ENCODE results near the gene SLC5A5.

Gene SLC5A5

DNA sequence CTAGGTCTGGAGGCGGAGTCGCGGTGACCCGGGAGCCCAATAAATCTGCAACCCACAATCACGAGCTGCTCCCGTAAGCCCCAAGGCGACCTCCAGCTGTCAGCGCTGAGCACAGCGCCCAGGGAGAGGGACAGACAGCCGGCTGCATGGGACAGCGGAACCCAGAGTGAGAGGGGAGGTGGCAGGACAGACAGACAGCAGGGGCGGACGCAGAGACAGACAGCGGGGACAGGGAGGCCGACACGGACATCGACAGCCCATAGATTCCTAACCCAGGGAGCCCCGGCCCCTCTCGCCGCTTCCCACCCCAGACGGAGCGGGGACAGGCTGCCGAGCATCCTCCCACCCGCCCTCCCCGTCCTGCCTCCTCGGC is at the start of gene SLC5A5:
SLC5A5 (plus strand) TSS at position 68 of the 373 bp plus-strand sequence. CDS start 375 bp downstream, outside the sequence.
- DNase-seq, result no peak

DNA sequence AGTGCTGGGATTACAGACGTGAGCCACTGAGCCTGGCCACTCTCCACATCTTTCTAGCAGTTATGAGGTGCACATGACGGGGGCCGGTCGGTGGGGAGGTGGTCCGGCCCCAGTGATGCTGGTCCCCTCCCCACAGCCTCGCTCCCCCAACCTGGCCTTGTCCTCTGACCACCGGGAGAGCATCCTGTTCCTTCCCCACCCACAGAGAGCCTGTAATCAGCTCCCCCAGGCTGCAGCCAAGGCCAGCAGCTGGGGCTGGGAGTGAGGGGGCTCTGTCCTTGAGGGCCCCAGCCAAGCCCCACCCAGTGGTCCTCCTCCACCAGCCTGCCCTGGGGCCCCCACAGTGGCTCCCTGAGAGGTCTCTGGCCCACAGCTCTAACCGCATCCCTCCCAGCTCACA is 47.4 kb upstream of the SLC5A5 start:
- DNase-seq, result no peak

DNA sequence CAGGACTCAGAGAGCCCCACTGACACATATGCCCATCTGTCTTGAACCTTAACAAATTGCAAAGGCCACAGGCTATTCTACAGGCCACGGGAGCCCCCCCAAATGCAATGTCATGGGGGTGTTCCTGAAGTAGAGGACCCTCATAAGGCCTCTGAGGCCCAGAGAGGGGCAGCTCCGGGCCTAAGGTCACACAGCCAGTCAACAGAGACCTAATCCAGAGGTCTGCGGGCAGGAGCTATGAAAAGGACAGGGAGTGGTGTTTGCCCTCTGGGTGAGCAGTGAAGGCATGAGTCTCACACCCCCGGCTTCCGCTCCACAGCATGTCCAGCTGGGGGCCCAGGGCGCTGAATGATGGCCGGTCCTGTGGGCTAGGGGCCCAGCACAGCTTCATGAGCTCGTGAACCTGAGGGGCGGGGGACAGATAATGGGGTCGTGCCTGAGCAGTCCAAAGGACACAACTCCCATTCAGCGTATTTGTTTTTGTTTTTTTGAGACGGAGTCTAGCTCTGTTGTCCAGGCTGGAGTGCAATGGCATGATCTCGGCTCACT is 45.2 kb upstream of the SLC5A5 start:
- no peak for DNase-seq

DNA sequence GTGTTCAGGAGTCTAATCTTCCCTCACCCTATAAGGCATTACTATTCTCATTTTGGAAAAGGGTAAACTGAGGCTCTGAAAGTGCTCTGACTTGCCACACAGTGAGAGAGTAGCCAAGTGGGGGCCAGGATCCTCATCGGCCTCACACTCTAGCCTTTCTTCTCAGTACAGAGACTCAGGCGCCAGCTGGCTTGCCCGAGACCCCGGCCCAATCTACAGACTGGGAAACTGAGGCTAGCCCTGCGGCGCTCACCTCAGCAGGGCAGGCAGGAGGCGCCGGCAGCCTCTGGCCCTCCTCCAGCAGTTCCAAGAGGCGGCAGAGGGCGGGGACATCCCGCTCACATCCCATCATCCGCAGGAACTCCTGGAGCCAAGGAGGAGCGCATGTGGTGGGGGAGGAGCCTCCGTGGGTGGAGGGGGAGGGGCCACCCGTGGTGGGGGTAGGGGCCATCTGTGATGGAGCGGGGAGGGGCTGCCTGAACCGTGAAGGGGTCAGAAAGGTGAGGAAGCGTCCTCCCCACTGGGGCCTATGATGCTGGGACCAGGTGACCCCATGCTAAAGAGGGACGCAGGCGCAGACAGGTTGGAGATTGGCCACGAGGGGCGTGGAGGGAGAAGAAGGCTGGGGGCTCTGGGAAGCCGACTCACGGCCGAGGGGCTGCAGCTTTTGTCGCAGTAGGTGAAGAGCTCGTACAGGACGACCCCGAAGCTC is 41.7 kb upstream of the SLC5A5 start:
- DNase-seq, result no peak

DNA sequence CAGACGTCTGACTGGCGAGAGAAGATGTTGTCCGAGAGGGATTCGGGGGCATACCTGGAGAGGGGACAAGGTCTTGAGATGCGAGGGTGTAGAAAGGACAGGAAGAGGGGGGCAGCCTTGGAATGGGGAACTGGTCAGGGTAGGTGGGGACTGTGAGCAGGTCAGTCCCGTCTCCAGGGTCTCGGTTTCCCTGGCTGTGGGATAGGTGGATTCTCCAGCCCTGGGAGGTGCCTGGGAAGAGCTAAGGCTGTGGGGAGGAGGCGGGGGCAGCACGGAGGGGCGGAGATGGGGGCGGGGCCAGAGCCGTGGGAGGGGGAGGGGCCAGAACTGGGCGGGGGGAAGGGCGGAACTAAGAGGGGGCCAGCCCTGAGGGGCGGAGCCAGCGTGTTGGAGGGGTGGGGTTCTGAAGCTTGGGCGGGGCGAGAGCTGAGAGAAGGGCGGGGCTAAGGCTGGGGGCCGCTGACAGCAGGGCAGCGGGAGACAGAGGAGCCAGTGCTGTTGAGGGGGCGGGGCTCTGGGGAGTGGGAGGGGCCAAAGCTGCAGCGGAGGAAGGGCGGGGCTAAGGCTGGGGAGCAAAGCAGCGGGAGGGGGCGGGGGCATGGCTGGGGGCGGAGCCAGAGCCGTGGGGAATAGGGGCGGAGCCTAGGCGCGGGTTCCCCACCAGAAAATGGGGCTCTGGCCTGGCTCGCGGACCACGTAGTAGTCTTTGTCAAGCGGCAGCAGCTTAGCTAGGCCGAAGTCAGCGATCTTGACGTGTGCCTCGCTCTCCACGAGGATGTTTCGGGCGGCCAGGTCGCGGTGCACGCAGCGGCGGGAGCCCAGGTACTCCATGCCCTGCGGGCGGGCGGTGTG is 41.0 kb upstream of the SLC5A5 start:
- DNase-seq, result no peak

DNA sequence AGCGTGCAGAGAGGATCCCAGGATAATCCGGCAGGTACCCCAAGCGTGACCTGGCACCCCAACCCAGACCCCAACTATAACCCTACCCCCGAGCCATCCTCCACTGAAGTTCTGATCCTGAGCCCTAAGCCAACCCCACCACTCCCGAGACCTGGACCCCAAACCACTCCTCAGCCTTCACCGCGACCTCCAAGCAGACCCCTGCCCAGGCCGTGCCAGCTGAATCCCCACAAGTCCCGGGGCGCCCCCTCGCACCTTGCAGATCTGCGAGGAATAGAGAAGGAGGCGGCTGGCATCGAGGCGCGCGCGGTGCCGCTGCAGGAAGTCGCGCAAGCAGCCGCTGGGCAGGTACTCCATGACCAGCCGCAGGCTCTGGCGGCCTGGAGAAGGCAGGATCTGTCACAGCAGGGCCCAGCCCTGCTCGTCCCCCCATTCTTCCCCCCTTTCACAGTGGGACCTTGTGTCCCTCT is 40.3 kb upstream of the SLC5A5 start:
- no peak for DNase-seq

DNA sequence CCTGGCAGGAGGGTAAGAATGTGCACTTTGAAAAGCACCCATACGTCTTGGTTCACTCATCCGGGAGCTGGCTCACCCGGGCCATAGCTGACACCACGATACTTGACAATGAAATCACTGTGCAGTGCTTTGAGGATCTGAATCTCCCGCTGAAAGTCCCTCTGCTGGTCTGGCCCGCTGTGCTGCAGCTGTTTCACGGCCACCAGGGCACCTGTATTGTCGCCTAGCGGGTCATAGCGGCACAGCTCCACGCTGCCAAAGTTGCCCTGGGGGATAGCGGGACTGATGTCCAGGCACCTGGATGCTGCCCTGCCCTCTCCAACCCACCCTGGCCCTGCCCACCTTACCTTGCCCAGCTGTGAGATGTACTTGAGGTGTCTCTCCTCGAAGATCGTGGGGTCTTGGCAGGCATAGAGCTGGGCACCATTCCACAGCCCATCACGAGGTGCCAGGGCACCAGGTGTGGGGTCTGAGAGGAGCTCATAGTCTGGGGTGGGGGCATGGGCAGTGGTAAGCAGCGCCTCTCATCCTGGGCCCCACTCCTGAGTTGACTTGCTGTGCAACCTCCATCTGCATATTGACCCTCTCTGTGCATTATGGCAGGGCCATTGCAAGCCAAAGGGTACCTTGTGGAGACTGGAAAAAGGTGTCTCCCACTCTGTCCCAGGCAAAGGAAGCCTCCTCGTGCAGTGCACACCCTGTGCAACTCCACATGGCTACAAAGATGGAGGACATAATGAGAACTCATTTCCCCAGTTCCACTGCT is 39.1 kb upstream of the SLC5A5 start:
- no peak for DNase-seq

DNA sequence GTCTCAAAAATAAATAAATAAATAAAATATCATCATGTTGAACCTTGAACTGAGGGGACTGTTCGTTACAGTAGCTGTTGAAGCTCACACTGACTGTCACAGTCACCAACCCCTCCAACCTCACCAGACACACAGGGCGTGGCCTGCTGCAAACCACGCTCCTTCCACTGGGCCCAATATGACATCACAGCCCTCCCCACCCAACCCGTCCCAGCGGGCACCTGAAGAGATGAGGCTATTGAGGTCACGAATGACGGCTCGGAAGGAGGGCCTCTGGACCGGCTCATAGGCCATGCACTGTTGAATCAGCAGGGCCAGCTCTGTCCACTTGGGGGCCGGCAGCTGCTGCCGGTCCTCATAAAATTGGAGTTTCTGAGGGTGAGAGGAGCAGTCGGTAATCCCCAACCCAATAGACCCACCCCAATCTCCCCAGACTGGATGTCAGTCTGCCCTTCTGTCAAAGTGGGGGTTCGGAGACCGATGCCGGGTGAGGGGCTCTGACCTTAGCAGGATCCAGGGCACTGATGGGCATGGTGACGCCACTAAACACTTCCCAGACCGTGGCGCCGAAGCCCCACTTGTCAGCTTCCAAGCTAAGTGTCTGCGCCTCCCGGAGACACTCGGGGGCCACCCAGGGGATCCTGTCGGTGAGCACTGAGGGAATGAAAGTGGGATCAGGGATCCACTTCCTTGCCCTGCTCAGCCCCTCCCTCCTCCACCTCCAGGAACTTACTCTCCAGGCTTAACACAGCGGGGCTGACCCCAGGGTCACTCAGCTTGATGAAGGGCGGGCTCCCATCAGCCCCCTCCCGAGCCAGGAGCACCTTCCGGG is 37.2 kb upstream of the SLC5A5 start:
- DNase-seq, result no peak

DNA sequence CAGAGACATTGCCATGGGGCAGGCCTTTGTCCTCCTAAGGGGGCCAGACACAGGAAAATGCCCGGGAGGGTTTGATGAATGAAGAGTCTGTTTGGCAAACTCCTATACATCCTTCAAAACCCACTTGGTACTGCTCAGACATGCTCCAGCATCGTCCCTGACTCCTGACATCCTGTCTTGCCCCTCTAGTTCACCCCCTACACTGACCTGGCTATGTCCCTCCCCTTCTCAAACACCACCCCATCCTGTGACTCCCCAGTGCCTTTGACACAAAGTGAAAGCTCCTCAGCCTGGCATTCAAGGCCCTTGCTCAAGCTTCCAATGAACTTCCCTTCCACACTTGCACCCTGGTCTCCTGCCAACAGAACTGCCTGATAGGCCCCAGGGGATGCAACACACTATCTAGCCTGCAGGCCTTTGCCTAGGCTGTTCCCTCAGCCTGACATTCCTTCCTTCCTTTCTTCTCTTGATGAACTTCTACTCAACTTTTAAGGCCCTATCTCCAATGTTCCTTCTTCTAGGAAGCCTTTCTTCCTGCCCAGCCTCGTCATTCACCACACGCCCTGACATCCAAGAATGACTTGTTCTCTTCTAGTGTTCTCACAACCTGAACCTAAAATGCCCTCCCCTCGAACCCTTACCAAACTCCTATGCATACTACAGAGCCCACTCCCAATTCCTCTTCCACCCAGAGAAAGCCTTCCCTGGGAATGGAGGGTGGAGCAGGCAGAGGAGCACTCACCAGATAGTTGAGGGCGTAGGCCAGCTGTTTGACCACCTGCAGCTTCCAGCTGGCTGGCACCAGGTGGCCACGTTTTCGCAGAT is 36.4 kb upstream of the SLC5A5 start:
- no peak for DNase-seq

DNA sequence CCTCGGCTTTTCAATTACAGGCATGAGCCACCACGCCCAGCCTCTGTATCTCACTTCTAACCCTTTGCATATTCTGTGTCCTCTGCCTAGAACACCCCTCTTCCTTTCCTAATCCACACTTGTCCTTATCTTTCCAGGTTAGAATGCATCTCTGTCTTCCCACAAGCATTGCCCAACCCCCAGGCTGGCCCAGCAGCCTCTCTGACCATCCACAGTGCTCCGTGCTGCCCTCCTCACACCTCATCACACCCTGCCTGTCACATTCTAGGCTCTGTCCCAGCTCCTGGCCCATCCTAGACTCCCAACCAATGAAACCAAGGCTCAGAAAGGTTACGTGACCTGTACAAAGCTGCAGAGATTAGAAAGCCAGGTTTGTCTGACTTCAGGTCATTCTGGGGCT is 35.2 kb upstream of the SLC5A5 start:
- DNase-seq, result no peak

DNA sequence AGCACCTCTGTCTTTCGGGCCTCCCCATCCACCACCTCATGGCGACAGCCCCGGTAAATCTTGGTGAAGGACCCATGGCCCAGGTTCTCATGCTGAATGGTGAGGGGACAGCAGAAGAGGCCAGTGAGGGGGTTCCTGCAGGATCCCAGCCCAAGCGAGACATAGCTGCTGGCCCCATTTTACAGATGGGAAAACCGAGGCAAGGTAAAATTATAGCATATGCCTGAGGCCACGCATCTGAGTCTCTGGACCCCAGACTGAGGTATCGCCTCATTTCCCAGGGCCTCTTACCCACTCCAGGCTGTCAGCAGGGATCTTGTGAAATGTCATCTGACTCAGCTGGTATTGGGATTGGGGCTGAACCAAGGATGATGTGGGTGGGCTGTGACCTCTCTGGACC is 33.8 kb upstream of the SLC5A5 start:
- DNase-seq, result no peak

DNA sequence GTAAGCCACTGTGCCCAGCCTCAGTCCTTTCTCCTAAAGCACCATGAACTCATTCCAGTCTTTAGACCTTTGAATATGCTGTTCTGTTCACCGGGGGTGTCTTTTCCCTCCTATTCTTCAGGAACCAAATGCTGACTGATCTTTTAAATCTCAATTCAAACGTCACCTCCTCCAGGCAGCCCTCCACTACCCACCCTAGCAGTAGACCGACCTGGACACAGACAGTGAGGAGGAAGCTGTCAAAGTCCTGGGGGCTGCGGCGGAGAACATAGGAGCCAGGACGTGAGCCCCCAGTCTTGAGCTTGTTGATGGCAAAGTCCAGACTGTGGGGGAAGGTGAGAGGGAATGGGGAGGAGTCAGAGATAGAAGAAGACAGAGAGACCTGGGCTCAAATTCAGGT is 31.7 kb upstream of the SLC5A5 start:
- DNase-seq, result no peak

DNA sequence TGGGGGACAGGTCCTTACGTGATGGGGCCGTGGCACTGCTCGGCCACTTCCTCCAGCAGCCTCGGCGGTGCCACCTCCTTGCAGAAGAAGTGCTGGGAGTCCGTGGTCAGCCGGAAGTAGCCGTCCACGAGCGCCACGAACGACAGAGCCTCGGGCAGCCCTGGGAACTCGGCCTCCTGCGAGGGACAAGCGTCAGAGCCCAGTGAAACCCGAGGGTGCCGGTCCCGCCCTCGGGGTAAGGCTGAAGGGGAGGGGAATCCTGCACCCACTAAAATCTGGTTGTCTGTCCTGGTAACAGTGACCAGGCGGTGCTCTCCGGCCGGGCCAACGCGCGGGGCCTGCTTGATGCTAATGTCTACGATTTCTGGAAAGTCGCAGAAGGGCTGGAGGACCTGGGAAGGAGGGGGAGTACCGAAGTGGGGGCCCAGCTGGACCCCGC is 30.4 kb upstream of the SLC5A5 start:
- DNase-seq, result no peak

DNA sequence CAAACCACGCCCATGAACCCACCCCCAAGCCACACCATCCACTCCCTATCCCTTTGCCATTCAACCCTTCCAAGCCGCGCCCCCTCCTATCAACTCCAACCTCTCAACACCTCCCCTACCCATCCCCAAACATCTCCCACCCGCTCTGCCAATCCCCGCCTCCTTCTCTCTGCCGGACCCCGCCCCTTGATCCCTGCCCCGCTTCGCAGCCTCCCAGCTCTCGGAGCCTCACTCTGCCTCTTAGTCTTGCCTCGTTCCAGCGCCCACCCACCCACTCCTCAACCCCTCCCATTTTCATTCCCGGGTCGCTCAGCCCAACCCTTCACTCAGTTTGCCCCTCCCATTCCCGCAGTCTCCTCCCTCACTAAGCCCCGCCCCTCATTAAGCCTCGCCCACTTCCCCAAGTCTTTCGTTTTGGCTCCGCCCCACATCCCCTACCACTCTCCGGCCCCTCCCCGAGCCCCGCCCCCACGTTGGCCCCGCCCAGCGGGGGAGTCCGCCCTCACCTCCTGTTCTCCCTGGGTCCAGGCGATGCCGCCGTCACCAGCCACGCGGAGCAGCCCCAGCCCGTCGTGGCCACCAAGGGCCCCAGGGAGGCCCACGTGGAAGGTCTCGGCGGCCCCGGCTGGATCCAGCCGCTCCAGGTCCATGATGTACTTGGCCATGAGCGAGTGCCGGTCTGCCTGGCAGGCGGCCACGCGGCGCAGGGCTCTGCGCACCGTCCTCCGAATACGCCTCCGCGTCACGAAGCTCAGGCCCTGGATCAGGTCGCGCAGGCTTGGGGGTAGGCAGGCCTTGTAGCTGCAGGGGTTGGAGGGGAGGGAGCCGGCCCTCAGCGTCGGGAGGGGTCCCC is 29.7 kb upstream of the SLC5A5 start:
- DNase-seq, result no peak

DNA sequence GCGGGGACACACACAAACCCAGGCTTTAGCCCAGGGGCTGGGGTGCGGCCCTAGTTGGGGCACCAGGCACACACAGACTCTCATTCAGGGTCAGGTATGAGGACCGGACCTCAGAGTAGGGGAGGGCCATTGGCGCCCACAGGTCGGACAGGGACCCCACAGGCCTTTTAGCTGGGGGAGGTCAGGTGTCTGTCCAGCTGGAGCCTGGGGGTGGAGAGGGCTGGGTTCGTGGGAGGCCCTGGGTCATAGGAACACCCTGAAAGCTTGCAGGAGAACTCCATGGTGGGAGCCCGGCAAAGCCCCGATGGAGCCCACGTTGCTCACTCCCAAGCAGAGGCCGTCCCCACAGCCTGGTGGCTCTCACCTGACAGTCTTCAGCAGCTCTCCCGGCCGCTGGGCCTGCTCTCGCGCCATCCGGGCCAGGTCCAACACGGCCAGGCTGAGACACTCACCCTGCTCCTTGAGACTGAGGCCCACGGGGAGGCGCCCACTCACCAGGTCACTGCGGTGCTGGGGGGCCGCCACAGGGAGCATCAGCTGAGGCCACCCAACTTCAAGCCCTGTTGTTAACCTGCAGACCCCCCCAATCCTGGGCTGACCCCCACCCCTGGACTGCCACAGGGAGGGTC is 29.0 kb upstream of the SLC5A5 start:
- no peak for DNase-seq

DNA sequence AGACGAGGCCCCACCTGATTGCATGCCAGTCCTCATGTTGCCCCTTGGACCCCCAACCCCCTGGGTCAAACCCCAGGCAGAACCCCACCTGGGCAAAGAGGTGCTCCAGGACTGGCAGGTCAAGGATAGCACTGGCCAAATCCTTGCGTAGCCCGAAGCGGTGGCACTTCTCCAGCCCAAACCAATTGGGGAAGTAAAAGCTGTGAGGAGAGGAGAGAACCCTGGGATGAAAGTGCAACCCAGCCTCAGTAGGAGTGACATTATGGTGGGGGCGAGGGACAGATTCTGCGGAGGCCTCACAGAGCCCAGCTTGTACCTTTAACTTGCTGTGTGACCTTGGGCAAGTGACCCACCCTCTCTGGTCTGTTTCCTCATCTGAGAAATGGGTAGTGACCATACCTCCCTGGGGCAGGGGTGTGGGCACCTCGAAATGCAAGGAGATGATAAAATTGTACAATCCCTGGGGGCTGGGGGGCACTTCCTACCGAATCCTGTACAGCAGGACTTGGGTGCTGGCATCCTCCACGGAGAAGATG is 28.4 kb upstream of the SLC5A5 start:
- DNase-seq, result no peak

DNA sequence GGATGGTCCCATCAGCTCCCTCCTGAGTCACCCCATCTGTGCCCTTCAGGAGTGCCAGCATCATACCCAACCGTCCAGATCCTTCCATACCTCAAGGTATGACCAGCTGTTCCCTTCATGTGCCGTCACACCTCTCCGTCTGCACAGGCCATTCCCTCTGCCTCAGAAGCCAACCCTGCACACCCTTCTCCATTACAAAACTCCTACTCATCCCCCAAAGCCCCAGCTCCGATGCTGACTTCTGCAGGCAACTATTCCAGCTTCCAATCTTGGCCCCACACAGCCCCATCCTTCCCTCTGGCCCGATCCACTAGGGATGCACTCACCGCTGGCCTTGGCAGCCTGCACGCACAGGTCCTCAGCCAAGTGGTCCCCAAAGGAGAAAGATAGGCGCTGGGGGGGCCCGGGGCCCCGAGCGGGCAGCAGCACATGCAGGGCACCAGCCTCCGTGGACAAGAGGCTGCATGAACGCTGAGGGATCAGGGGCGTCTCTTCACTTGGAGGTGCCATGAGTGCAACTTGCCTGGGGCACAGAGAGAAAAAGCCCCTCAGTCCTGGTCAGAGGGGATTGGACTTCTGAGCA is 27.7 kb upstream of the SLC5A5 start:
- no peak for DNase-seq

DNA sequence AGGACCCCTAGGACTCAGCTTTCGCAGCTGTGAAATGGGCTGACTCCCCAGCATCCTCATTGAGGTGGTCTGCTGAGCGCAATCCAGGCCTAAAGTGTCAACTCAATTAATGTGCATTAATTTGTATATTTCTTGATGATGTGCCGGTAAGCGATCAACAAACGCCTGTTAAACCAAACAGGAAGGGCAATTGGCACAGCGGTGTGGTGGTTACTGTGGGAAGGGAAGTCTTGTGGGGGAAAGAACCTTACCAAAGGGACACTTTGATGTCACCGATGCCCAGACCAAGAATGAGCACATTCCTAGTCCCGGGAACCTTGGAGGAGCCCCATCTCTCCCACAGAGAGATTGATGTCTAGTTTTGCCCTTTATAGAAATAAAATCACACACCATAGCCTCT is 25.6 kb upstream of the SLC5A5 start:
- no peak for DNase-seq

Measured in NCI-H510A (cell line).